ENCODE measurements around the gene AANAT.

AANAT gene

DNA sequence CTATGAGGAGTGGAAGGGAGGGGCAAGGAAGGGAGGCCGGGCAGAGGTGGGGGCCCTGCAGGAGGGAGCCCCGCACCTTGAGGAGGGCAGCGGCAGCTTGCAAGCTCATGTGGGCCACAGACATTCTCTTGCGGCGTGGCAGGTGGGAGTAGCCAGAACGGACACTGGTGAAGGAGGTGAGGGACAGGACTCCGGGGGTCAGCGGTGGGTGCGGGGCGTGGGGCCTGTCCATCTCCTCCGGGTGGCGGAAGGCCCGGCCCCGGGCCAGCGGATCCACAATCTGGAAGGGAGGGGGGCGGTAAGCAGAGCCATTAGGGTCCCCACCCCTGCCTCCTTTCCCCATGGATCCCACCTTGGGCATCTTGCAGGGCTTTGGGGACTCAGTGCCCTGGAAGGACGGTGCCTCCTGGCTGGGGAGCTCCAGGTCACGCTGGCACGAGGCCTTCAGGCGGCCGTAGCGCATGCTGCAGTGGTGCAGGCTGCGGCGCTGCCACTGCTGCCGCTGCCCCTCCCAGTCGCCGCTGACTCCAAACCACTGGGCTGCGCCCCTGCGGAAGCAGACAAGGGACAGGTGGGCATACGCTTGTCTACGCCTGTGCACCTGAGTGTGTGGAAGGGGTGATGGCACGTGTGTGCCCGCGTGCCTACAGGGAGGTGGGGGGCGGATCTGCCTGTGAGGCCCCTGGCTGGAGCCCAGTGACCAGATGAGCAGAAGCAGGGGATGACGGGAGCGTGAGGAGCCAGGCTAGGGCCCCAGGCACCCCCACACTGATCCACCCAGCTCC lies 11.5 kb downstream of the AANAT start:
- TF ChIP-seq, protein P1, sequence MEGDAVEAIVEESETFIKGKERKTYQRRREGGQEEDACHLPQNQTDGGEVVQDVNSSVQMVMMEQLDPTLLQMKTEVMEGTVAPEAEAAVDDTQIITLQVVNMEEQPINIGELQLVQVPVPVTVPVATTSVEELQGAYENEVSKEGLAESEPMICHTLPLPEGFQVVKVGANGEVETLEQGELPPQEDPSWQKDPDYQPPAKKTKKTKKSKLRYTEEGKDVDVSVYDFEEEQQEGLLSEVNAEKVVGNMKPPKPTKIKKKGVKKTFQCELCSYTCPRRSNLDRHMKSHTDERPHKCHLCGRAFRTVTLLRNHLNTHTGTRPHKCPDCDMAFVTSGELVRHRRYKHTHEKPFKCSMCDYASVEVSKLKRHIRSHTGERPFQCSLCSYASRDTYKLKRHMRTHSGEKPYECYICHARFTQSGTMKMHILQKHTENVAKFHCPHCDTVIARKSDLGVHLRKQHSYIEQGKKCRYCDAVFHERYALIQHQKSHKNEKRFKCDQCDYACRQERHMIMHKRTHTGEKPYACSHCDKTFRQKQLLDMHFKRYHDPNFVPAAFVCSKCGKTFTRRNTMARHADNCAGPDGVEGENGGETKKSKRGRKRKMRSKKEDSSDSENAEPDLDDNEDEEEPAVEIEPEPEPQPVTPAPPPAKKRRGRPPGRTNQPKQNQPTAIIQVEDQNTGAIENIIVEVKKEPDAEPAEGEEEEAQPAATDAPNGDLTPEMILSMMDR (IDR thresholded peaks at IDR 0.05; ENCODE audit: low read length, missing control alignments) = no peak
- DNase-seq (ENCODE audit: low read depth) = no peak
- no peak overlapping the region for H3K4me3 ChIP-seq (replicated peaks; ENCODE audit: low read depth, low read length)

DNA sequence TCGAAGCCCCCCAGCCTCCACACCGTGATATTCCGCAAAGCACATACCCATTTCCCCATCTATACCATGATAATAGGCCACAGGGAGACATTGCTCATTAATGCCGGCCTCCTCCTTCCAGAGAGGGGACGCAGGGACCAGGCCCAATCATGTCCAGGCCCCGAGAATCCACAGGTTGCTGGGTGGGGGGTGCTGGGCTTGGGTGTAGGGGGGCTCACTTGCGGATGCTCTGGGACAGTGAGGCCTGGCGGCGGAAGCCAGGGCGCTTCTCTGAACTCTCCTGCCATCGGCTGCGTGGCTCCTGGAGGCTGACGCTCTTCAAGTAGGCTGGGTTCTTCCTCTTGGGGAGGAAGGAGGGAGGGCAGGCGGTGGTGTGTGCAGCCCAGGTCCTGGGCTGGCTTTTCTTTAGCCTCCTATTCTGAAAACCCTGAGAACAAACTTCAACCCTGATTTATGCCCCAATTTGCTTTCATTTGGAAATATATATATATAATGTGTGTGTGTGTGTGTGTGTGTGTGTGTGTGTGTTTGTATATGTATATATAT lies 12.2 kb downstream of the AANAT start:
- no peak for DNase-seq (ENCODE audit: low read depth)
- TF ChIP-seq, protein P1 (IDR thresholded peaks at IDR 0.05; ENCODE audit: low read length, missing control alignments) = no peak
- H3K4me3 ChIP-seq (replicated peaks; ENCODE audit: low read depth, low read length) = no peak overlapping the region

DNA sequence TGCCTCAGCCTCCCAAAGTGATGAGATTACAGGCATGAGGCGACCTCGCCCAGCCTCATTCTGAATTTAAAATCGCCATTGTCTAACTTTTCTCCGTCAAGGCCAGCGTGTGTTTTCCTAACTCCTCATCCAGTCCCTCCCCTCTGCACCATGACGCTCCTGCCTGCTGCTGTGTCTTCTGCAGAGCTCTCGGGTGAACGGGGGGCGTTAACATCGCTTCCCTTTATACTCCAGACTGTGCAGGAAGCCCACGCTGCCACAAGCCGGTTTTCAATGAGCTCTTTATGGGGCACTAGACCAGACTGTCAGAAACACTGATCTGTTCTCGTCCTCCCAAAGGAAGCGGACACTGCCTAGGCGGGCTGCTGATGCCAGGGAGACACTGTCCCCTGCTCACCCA lies 13.2 kb downstream of the AANAT start:
- TF ChIP-seq, protein P1 (IDR thresholded peaks at IDR 0.05; ENCODE audit: low read length, missing control alignments) = no peak
- no peak overlapping the region for H3K4me3 ChIP-seq (replicated peaks; ENCODE audit: low read depth, low read length)
- DNase-seq (ENCODE audit: low read depth) = no peak

- H3K4me3 ChIP-seq (replicated peaks; ENCODE audit: low read depth, low read length) = no peak overlapping the region
- DNase-seq (ENCODE audit: low read depth) = no peak
- TF ChIP-seq, protein P1 (IDR thresholded peaks at IDR 0.05; ENCODE audit: low read length, missing control alignments) = no peak
These were observed 13.8 kb downstream of the AANAT start for GRCh38 chr17:76481071-76481655.

- TF ChIP-seq, protein P1 (IDR thresholded peaks at IDR 0.05; ENCODE audit: low read length, missing control alignments) = no peak
- no peak overlapping the region for H3K4me3 ChIP-seq (replicated peaks; ENCODE audit: low read depth, low read length)
- DNase-seq (ENCODE audit: low read depth) = no peak
These were observed 16.9 kb downstream of the AANAT start for GRCh38 chr17:76484228-76484725.

- TF ChIP-seq, protein P1 (IDR thresholded peaks at IDR 0.05; ENCODE audit: low read length, missing control alignments) = no peak
- DNase-seq (ENCODE audit: low read depth) = no peak
- H3K4me3 ChIP-seq (replicated peaks; ENCODE audit: low read depth, low read length) = no peak overlapping the region
These were observed 18.2 kb downstream of the AANAT start for GRCh38 chr17:76485569-76485968.

All from fibroblast of pulmonary artery (primary cell).